SK-N-SH (cell line): Measurements from ENCODE around the gene SOS2. TPM values are rescaled to one million over a fixed set of nuclear protein-coding genes. Genes with fewer than 3 reads are reported as not detected.

ENCODE experiments used
- CTCF ChIA-PET: fragments of 300-600, 350-600 bp; formaldehyde crosslinking; extraction: SDS; loops from one replicate; lab custom pipeline; 2021; lab: Yijun Ruan, JAX
- POLR2A ChIA-PET: fragments of 350-600 bp; sonication (Branson Sonifier 250); formaldehyde crosslinking; extraction: SDS; loops from one replicate; lab custom pipeline; 2020; ENCODE audit warnings: antibody characterized with exemption, inconsistent platforms; lab: Yijun Ruan, JAX
- DNase-seq: peaks from one replicate; pipeline ENCODE4 v3.0.0; 2012
- H2AFZ ChIP-seq: fragments of 200-600 bp; sonication (generic); 2 replicates; pipeline ENCODE4 v1.8.1; 2016; ENCODE audit warnings: antibody characterized with exemption, mild to moderate bottlenecking, low read depth
- H3F3A ChIP-seq: fragments of 200-600 bp; sonication (generic); replicated peaks from 2 replicates; pipeline ENCODE3; 2016; ENCODE audit warnings: antibody characterized with exemption, mild to moderate bottlenecking; ENCODE audit not compliant: insufficient read depth
- H3K27ac ChIP-seq, 2 experiments: fragments of 200-500 bp in 1 of 2; fragments of 200-600 bp in 1 of 2; sonication (Bioruptor generic) in 1 of 2; sonication (generic), shearing (Covaris generic) in 1 of 2; 2 replicates each; pipeline versions ENCODE4 v1.5.1 to v1.6.1; 2014 to 2016; ENCODE audit warnings: low read depth in 2 of 2, inconsistent platforms in 1 of 2, low read length in 1 of 2, mild to moderate bottlenecking in 1 of 2, mixed read lengths in 1 of 2
- H3K27me3 ChIP-seq: fragments of 200-600 bp; sonication (generic), shearing (Covaris generic); 2 replicates; pipeline ENCODE4 v1.6.1; 2016; ENCODE audit warnings: mixed run types; ENCODE audit not compliant: insufficient read depth
- H3K36me3 ChIP-seq, 2 experiments: fragments of 200-500 bp in 1 of 2; fragments of 200-600 bp in 1 of 2; sonication (Bioruptor generic) in 1 of 2; sonication (generic) in 1 of 2; replicated peaks in 1 of 2; 2 replicates each; pipeline versions ENCODE3 to v1.5.1; 2014 to 2016; ENCODE audit warnings: low read length in 1 of 2, mild to moderate bottlenecking in 1 of 2; ENCODE audit not compliant: insufficient read depth in 2 of 2, control insufficient read depth in 1 of 2
- H3K4me1 ChIP-seq, 2 experiments: fragments of 200-500 bp in 1 of 2; fragments of 200-600 bp in 1 of 2; sonication (Bioruptor generic) in 1 of 2; sonication (generic), shearing (Covaris generic) in 1 of 2; 2 replicates each; pipeline versions ENCODE4 v1.5.1 to v1.6.1; 2014 to 2016; ENCODE audit warnings: low read depth in 1 of 2, low read length in 1 of 2, mixed run types in 1 of 2; ENCODE audit not compliant: insufficient read depth in 2 of 2, control insufficient read depth in 1 of 2
- H3K4me2 ChIP-seq: fragments of 200-600 bp; sonication (generic), shearing (Covaris generic); 2 replicates; pipeline ENCODE4 v1.6.1; 2017; ENCODE audit warnings: mixed run types
- H3K4me3 ChIP-seq, 2 experiments: fragments of 200-500 bp in 1 of 2; fragments of 200-600 bp in 1 of 2; sonication (Bioruptor generic) in 1 of 2; sonication (generic), shearing (Covaris generic) in 1 of 2; 2 replicates each; pipeline versions ENCODE4 v1.5.1 to v1.8.1; 2014 to 2016; ENCODE audit warnings: low read depth in 2 of 2, inconsistent platforms in 1 of 2, low read length in 1 of 2, mild to moderate bottlenecking in 1 of 2, mixed read lengths in 1 of 2, moderate library complexity in 1 of 2
- H3K79me2 ChIP-seq: fragments of 200-600 bp; sonication (generic); 2 replicates; pipeline ENCODE4 v1.8.1; 2017; ENCODE audit warnings: mild to moderate bottlenecking; ENCODE audit not compliant: insufficient read depth
- H3K9ac ChIP-seq: fragments of 200-600 bp; sonication (generic); 2 replicates; pipeline ENCODE4 v1.6.1; 2017; ENCODE audit warnings: mixed run types
- H3K9me2 ChIP-seq: fragments of 200-600 bp; sonication (generic); 2 replicates; pipeline ENCODE4 v1.6.1; 2017; ENCODE audit warnings: mixed run types
- H3K9me3 ChIP-seq: fragments of 200-600 bp; sonication (generic); 2 replicates; pipeline ENCODE4 v1.6.1; 2017; ENCODE audit warnings: mixed run types, mild to moderate bottlenecking, moderate library complexity
- H4K20me1 ChIP-seq: fragments of 200-600 bp; sonication (generic); 2 replicates; pipeline ENCODE4 v1.6.1; 2017; ENCODE audit warnings: mild to moderate bottlenecking, mixed run types; ENCODE audit not compliant: insufficient read depth
- ELF1 ChIP-seq: IDR thresholded peaks from 2 replicates; pipeline ENCODE4 v1.4.0; 2012
- MEF2A ChIP-seq: IDR thresholded peaks from 2 replicates; pipeline ENCODE4 v1.4.0; 2012; ENCODE audit warnings: low read depth, borderline replicate concordance
- NRF1 ChIP-seq: IDR thresholded peaks from 2 replicates; pipeline ENCODE4 v1.6.1; 2012; ENCODE audit warnings: low read depth, mild to moderate bottlenecking, low read length
- PBX3 ChIP-seq: IDR thresholded peaks from 2 replicates; pipeline ENCODE4; 2012
- RAD21 ChIP-seq: IDR thresholded peaks from 2 replicates; pipeline ENCODE4 v1.6.1; 2012; ENCODE audit warnings: mild to moderate bottlenecking, low read length
- RCOR1 ChIP-seq: fragments of 150-350 bp; IDR thresholded peaks from 2 replicates; pipeline ENCODE4 v1.6.1; 2017; ENCODE audit warnings: antibody characterized with exemption, low read length
- REST ChIP-seq: IDR thresholded peaks from 2 replicates; pipeline ENCODE4 v1.6.1; 2012; ENCODE audit warnings: mild to moderate bottlenecking, low read depth, low read length, moderate library complexity
- RXRA ChIP-seq: IDR thresholded peaks from 2 replicates; pipeline ENCODE4 v1.4.0; 2012; ENCODE audit warnings: low read depth, mild to moderate bottlenecking, borderline replicate concordance
- SMC3 ChIP-seq: IDR thresholded peaks from 2 replicates; pipeline ENCODE4 v1.6.1; 2012; ENCODE audit warnings: low read depth, low read length, improper control_type of control experiment
- TAF1 ChIP-seq: IDR thresholded peaks from 2 replicates; pipeline ENCODE4 v1.6.1; 2012; ENCODE audit warnings: low read depth, mild to moderate bottlenecking, low read length, moderate library complexity, borderline replicate concordance
- TCF12 ChIP-seq: IDR thresholded peaks from 2 replicates; pipeline ENCODE4 v1.4.0; 2012
- TEAD4 ChIP-seq: IDR thresholded peaks from 2 replicates; pipeline ENCODE4 v1.4.0; 2012; ENCODE audit warnings: mild to moderate bottlenecking, borderline replicate concordance; ENCODE audit not compliant: insufficient read depth
- USF2 ChIP-seq: fragments of 150-350 bp; IDR thresholded peaks from 2 replicates; pipeline ENCODE4 v1.6.1; 2017; ENCODE audit warnings: antibody characterized with exemption, low read length, low read depth, borderline replicate concordance
- ZBTB33 ChIP-seq: IDR thresholded peaks from 2 replicates; pipeline ENCODE4 v1.4.0; 2012; ENCODE audit warnings: low read depth, borderline replicate concordance
- WGBS: methylation state at CpG from one replicate; pipeline ENCODE4 v1.1.6; 2017; ENCODE audit warnings: low lambda C conversion rate; 5-methylcytosine and 5-hydroxymethylcytosine counted together
- polyA plus RNA-seq, 3 experiments: library from polyadenylated mRNA; depleted of rRNA; stranded (reverse); fragments of >200 nt; gene quantifications; 2 replicates each; pipeline ENCODE4 v1.2.3, GENCODE V29; 2012

The SOS2 gene
- polyA plus RNA-seq, 1 of the 3 experiments (the other 2 are of a cell fraction): 6.2 TPM

- no peak for DNase-seq
- peaks cover 0 to 4% of the 10 kb centered on the region in 2 experiments for H3K36me3 ChIP-seq
- WGBS: 96% methylated on average over 4 of the region's 4 CpGs
- no peaks in the 10 kb centered on the region for H3K9me3 ChIP-seq
- peaks cover 0 to 7% of the 10 kb centered on the region in 2 experiments; a peak in 2 of 4 replicates for H3K4me1 ChIP-seq
- H3K79me2 ChIP-seq: peaks cover 21% of the 10 kb centered on the region
- H3K9ac ChIP-seq: no peak overlapping the region
- H3K4me3 ChIP-seq: no peak overlapping the region
- H4K20me1 ChIP-seq: peaks cover 10% of the 10 kb centered on the region
- H3F3A ChIP-seq: peaks cover 15% of the 10 kb centered on the region
- H3K4me2 ChIP-seq: no peak overlapping the region
- H2AFZ ChIP-seq: no peak overlapping the region
- H3K27ac ChIP-seq: no peak overlapping the region
- POLR2A ChIA-PET: no interaction called here
- H3K27me3 ChIP-seq: no peaks in the 10 kb centered on the region
- no peak for TF ChIP-seq ELF1
- no peak for TF ChIP-seq PBX3
- no peak for TF ChIP-seq ZBTB33
- no peak for TF ChIP-seq NRF1
- no peak for TF ChIP-seq TAF1
- TF ChIP-seq REST: no peak
- no peak for TF ChIP-seq USF2
- TF ChIP-seq RAD21: no peak
- no peak for TF ChIP-seq MEF2A
- no peak for TF ChIP-seq RCOR1
- TF ChIP-seq SMC3: no peak
- TF ChIP-seq RXRA: no peak
- no peak for TF ChIP-seq TEAD4
- no peak for TF ChIP-seq TCF12
- no peaks in the 10 kb centered on the region for H3K9me2 ChIP-seq
- CTCF ChIA-PET: interaction anchor here (2.1 kb wide), 1 partner anchor 354 kb away, joined by 6 read pairs; no protein-coding TSS in a partner anchor
Observed at GRCh38 chr14:50233951-50234250, 2.5 kb upstream of the SOS2 start.
